HFFc6 (cell line): ENCODE data around the gene DHRS12. TPM values are rescaled to one million over a fixed set of nuclear protein-coding genes. Genes with fewer than 3 reads are reported as not detected.

Source experiments
- DNase-seq: peaks from one replicate; pipeline ENCODE4 v3.0.0-alpha.2; 2018
- H3K27ac Mint-ChIP-seq: 2 replicates; pipeline ENCODE4 v1.8.0; 2020; ENCODE audit warnings: mild to moderate bottlenecking, mixed read lengths
- H3K27me3 Mint-ChIP-seq: 2 replicates; pipeline ENCODE4 v1.8.0; 2021; ENCODE audit warnings: mild to moderate bottlenecking, moderate library complexity, mixed read lengths; ENCODE audit not compliant: insufficient read depth
- H3K36me3 Mint-ChIP-seq: 2 replicates; pipeline ENCODE4 v1.8.0; 2021; ENCODE audit warnings: low read depth, mixed read lengths
- H3K4me1 Mint-ChIP-seq: 2 replicates; pipeline ENCODE4 v1.8.0; 2020; ENCODE audit warnings: low read depth, mixed read lengths
- H3K4me3 Mint-ChIP-seq: 2 replicates; pipeline ENCODE4 v1.8.0; 2020; ENCODE audit warnings: mild to moderate bottlenecking, moderate library complexity, mixed read lengths
- H3K9me3 Mint-ChIP-seq: 2 replicates; pipeline ENCODE4 v1.8.0; 2020; ENCODE audit warnings: mild to moderate bottlenecking, mixed read lengths
- CTCF ChIP-seq: fragments of 200-600 bp; sonication (generic); IDR thresholded peaks from 2 replicates; pipeline ENCODE4 v1.5.0; 2021; ENCODE audit warnings: antibody characterized with exemption, mild to moderate bottlenecking
- total RNA-seq, 6 experiments: library from RNA; stranded (reverse); fragmentation: NEBNext Ultra II Directional; extraction: Animal tissue kit (Norgen Biotek cat#: 25700); gene quantifications; 2 replicates in 1 of 6; 3 replicates in 5 of 6; pipeline ENCODE4 v1.2.3, GENCODE V29; 2021

DHRS12 gene
- total RNA-seq, 6 experiments from 2014 or later = 1.9 to 2.7 (median 2.4) TPM

GRCh38 chr13:51771418-51772104, 32.4 kb downstream of the DHRS12 start:
- TF ChIP-seq CTCF = no peak
- Mint-ChIP-seq H3K27ac (no peak overlapping the region), H3K36me3 (peaks cover 3% of the 10 kb centered on the region; the same call in 1 of the 2 replicates)

GRCh38 chr13:51770681-51771417, 33.1 kb downstream of the DHRS12 start:
- TF ChIP-seq CTCF = no peak
- H3K4me3 Mint-ChIP-seq = no peak overlapping the region
- no peaks in the 10 kb centered on the region for H3K9me3 Mint-ChIP-seq
- no peaks in the 10 kb centered on the region for H3K4me1 Mint-ChIP-seq
- DNase-seq = no peak
- no peak overlapping the region for H3K27ac Mint-ChIP-seq
- H3K27me3 Mint-ChIP-seq = peaks cover 7% of the 10 kb centered on the region; the same call in 1 of the 2 replicates
- H3K36me3 Mint-ChIP-seq = peaks cover 8% of the 10 kb centered on the region; the same call in 1 of the 2 replicates

More at GRCh38 chr13:51771418-51772104, 32.4 kb downstream of the DHRS12 start:
- no peaks in the 10 kb centered on the region for H3K9me3 Mint-ChIP-seq
- H3K4me1 Mint-ChIP-seq = no peaks in the 10 kb centered on the region
- H3K4me3 Mint-ChIP-seq = no peak overlapping the region
- no peak for DNase-seq
- H3K27me3 Mint-ChIP-seq = peaks cover 10% of the 10 kb centered on the region

GRCh38 chr13:51770160-51770559, 33.8 kb downstream of the DHRS12 start:
- Mint-ChIP-seq H3K9me3 (no peaks in the 10 kb centered on the region), H3K36me3 (peaks cover 12% of the 10 kb centered on the region; the same call in 1 of the 2 replicates), H3K27me3 (peaks cover 7% of the 10 kb centered on the region; the same call in 1 of the 2 replicates), H3K27ac (no peak overlapping the region), H3K4me3 (no peak overlapping the region), H3K4me1 (peaks cover 7% of the 10 kb centered on the region)
- DNase-seq = no peak
- no peak for TF ChIP-seq CTCF

- Mint-ChIP-seq H3K27me3 (peaks cover 7% of the 10 kb centered on the region; the same call in 1 of the 2 replicates), H3K4me3 (no peak overlapping the region), H3K9me3 (no peaks in the 10 kb centered on the region), H3K4me1 (peaks cover 12% of the 10 kb centered on the region), H3K36me3 (peaks cover 12% of the 10 kb centered on the region; the same call in 1 of the 2 replicates), H3K27ac (no peak overlapping the region)
- TF ChIP-seq CTCF = no peak
- DNase-seq = no peak
Measured at GRCh38 chr13:51769455-51770127, 34.4 kb downstream of the DHRS12 start.

- peaks cover 12% of the 10 kb centered on the region; the same call in 1 of the 2 replicates for H3K36me3 Mint-ChIP-seq
- H3K4me1 Mint-ChIP-seq = peaks cover 19% of the 10 kb centered on the region
- TF ChIP-seq CTCF = no peak
- H3K27ac Mint-ChIP-seq = no peak overlapping the region
- no peak for DNase-seq
- no peaks in the 10 kb centered on the region for H3K9me3 Mint-ChIP-seq
- no peak overlapping the region for H3K4me3 Mint-ChIP-seq
- peaks cover 7% of the 10 kb centered on the region; the same call in 1 of the 2 replicates for H3K27me3 Mint-ChIP-seq
Measured at GRCh38 chr13:51768976-51769375, 35.0 kb downstream of the DHRS12 start.
